Esophagus squamous epithelium (tissue), 5 donors: ENCODE measurements around the gene TMEM151A. TPM values are rescaled to one million over a fixed set of nuclear protein-coding genes. Genes with fewer than 3 reads are reported as not detected.

Experiments
- DNase-seq: peaks from one replicate; lab custom pipeline; 2025; lab: John Stamatoyannopoulos, UW
- H3K27ac ChIP-seq, 4 donors: fragments of 200-600 bp; sonication (generic); one replicate each; pipeline ENCODE4 v1.5.1; 2016 to 2019; ENCODE audit warnings: mild to moderate bottlenecking in 1 of 4
- H3K27me3 ChIP-seq, 4 donors: fragments of 200-600 bp; sonication (generic); 1 replicate in 3 of 4; 2 replicates in 1 of 4; pipeline versions ENCODE4 v1.5.1 to v1.6.0; 2017 to 2021; ENCODE audit warnings: antibody characterized with exemption in 1 of 4
- H3K36me3 ChIP-seq, 3 donors: fragments of 200-600 bp; sonication (generic); one replicate each; pipeline ENCODE4 v1.5.1; 2016 to 2019
- H3K4me1 ChIP-seq, 3 donors: fragments of 200-600 bp; sonication (generic); one replicate each; pipeline ENCODE4 v1.5.1; 2017 to 2019
- H3K4me3 ChIP-seq, 4 donors: fragments of 200-600 bp; sonication (generic); 1 replicate in 3 of 4; 2 replicates in 1 of 4; pipeline ENCODE4 v1.5.1; 2016 to 2019; ENCODE audit warnings: mild to moderate bottlenecking in 2 of 4, moderate library complexity in 1 of 4
- H3K9me3 ChIP-seq, 3 donors: fragments of 200-600 bp; sonication (generic); one replicate each; pipeline ENCODE4 v1.5.1; 2016 to 2019
- CTCF ChIP-seq, 6 experiments: fragments of 450-650 bp in 4 of 6; fragments of 200-600 bp in 2 of 6; sonication (generic) in 2 of 6; IDR thresholded peaks; one replicate each; pipeline ENCODE4 v1.5.1; 2016 to 2019; ENCODE audit warnings: antibody characterized with exemption in 6 of 6, mild to moderate bottlenecking in 4 of 6, moderate library complexity in 4 of 6
- POLR2A ChIP-seq, 4 donors: fragments of 450-650 bp; IDR thresholded peaks; one replicate each; pipeline ENCODE4 v1.6.1; 2017; ENCODE audit warnings: antibody characterized with exemption in 4 of 4, mild to moderate bottlenecking in 4 of 4, moderate library complexity in 3 of 4
- WGBS, 2 donors: methylation state at CpG; one replicate each; pipeline ENCODE4 v1.1.5; 2018; 5-methylcytosine and 5-hydroxymethylcytosine counted together
- intact Hi-C: fragments of 100-400 bp; cut with DNase I; formaldehyde crosslinking; loops from one replicate; pipeline ENCODE4 v1.15.0; 2022
- total RNA-seq, 4 donors: library from RNA; depleted of rRNA; stranded (reverse); fragments of >200 nt; gene quantifications; one replicate each; pipeline ENCODE4 v1.1.0, GENCODE V29; 2016
- donor health status: DM: yes; HTN: yes; CAD: no.

Gene TMEM151A
- total RNA-seq, 4 donors from 2014 or later, result not detected

GRCh38 chr11:66287889-66288670 lies 3.6 kb upstream of the TMEM151A start:
- TF ChIP-seq CTCF (IDR thresholded peaks at IDR 0.05), result no peak
- no peak for TF ChIP-seq POLR2A (IDR thresholded peaks at IDR 0.05)
- peak overlapping the region; percentile 91 to 99 (median 96) for H3K27ac ChIP-seq
- peak overlapping the region; percentile 60 to 99 (median 82) for H3K4me3 ChIP-seq
- DNase-seq, result no peak
- 19 to 29% methylated on average over 7 to 10 of the region's 20 CpGs for WGBS, 2 donors
- peaks cover 24 to 55% (median 26%) of the 10 kb centered on the region in 3 donors for H3K4me1 ChIP-seq
- peaks cover 0 to 46% (median 3%) of the 10 kb centered on the region in 3 donors for H3K36me3 ChIP-seq
- peaks cover 6 to 28% (median 10%) of the 10 kb centered on the region in 4 donors for H3K27me3 ChIP-seq
- H3K9me3 ChIP-seq, result no peaks in the 10 kb centered on the region
- intact Hi-C loops, result loop anchor here (10.0 kb wide), 1 partner anchor 63 kb away; no protein-coding TSS in a partner anchor

- DNase-seq, result peak; percentile 96
- Histone ChIP-seq H3K4me3 (peak within 1 kb of the TSS; percentile 60 to 99 (median 82)), H3K27me3 (peaks cover 6 to 36% (median 10%) of the 10 kb centered on the region in 4 donors), H3K36me3 (peaks cover 0 to 38% (median 3%) of the 10 kb centered on the region in 3 donors), H3K4me1 (peaks cover 24 to 55% (median 26%) of the 10 kb centered on the region in 3 donors), H3K9me3 (no peaks in the 10 kb centered on the region), H3K27ac (peak within 1 kb of the TSS; percentile 91 to 99 (median 96))
- TF ChIP-seq CTCF (IDR thresholded peaks at IDR 0.05) (peak in 1 of 6 experiments; percentile 9), POLR2A (IDR thresholded peaks at IDR 0.05) (peak in 3 of 4 donors; percentile 91 to 95 (median 92))
- intact Hi-C loops, result loop anchor here (10.0 kb wide), 1 partner anchor 64 kb away; no protein-coding TSS in a partner anchor
- 0% methylated on average over 2 to 6 of the region's 87 CpGs for WGBS, 2 donors
Measured at GRCh38 chr11:66288671-66289547, 2.8 kb upstream of the TMEM151A start, which contains the start of gene YIF1A. YIF1A (minus strand) TSS chr11:66289143; CDS start chr11:66288985, 158 bp downstream.

GRCh38 chr11:66289548-66290329 lies 2.0 kb upstream of the TMEM151A start:
- peak overlapping the region; percentile 60 to 99 (median 82) for H3K4me3 ChIP-seq

DNA sequence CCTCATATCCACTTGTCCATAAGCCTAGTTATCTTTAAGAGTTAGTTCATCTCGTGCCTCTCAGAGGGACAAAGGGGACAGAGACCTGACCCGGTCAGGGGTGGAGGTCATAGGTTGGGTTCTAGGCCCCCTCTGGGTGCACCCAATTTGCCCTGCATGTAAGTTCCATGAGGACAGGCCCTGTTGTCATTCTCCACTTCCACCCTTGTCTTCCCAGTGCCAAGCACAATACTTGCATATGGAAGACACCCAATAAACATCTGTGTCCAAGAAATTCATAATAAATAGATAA lies 1.4 kb upstream of the TMEM151A start:
- Histone ChIP-seq H3K4me3 (no peak overlapping the region), H3K27ac (no peak overlapping the region), H3K27me3 (peaks cover 6 to 50% (median 10%) of the 10 kb centered on the region in 4 donors), H3K36me3 (peaks cover 0 to 24% (median 0%) of the 10 kb centered on the region in 3 donors), H3K4me1 (peaks cover 24 to 55% (median 26%) of the 10 kb centered on the region in 3 donors), H3K9me3 (no peaks in the 10 kb centered on the region)
- 100% methylated on average over 1 to 2 of the region's 2 CpGs for WGBS, 2 donors
- no peak for TF ChIP-seq POLR2A (IDR thresholded peaks at IDR 0.05)
- TF ChIP-seq CTCF (IDR thresholded peaks at IDR 0.05), result no peak
- intact Hi-C loops, result no loop called here
- DNase-seq, result no peak

More at GRCh38 chr11:66289548-66290329, 2.0 kb upstream of the TMEM151A start:
- TF ChIP-seq CTCF (IDR thresholded peaks at IDR 0.05), result no peak
- TF ChIP-seq POLR2A (IDR thresholded peaks at IDR 0.05), result no peak
- intact Hi-C loops, result loop anchor here (10.0 kb wide), 1 partner anchor 65 kb away; no protein-coding TSS in a partner anchor
- Histone ChIP-seq H3K27me3 (peaks cover 6 to 44% (median 10%) of the 10 kb centered on the region in 4 donors), H3K4me1 (peaks cover 24 to 55% (median 26%) of the 10 kb centered on the region in 3 donors), H3K27ac (peak overlapping the region; percentile 89 to 99 (median 96)), H3K9me3 (no peaks in the 10 kb centered on the region), H3K36me3 (peaks cover 0 to 30% (median 3%) of the 10 kb centered on the region in 3 donors)
- WGBS, 2 donors, result 18 to 25% methylated on average over 15 to 16 of the region's 36 CpGs
- no peak for DNase-seq
